ACHN (cell line): ENCODE measurements around the gene METTL23.
"Not testable (repeated sequence)": the region's sequence is repeated elsewhere in the genome, so short reads cannot be mapped to it uniquely, and the experiment has no call there.

Experiments used
- DNase-seq: peaks from one replicate; pipeline ENCODE4 v3.0.0-alpha.2; 2015
- in situ Hi-C: cut with HindIII; loops from 2 replicates; pipeline ENCODE4 v1.10.0; 2017; ENCODE audit warnings: low sequenced_read_pairs, low pct_ligation_motif_present, low pct_unique_long_range_greater_than_20kb

Gene METTL23

GRCh38 chr17:76727745-76728456 lies 1.3 kb downstream of the METTL23 start:
- in situ Hi-C loops = no loop called here

GRCh38 chr17:76731800-76732733 lies 5.4 kb downstream of the METTL23 start:
- in situ Hi-C loops, DNase-seq: not testable (repeated sequence)

More at GRCh38 chr17:76727745-76728456, 1.3 kb downstream of the METTL23 start:
- DNase-seq = peak; percentile 74

GRCh38 chr17:76732734-76733617 lies 6.3 kb downstream of the METTL23 start:
- no peak for DNase-seq
- in situ Hi-C loops = no loop called here

GRCh38 chr17:76733618-76733957 lies 6.9 kb downstream of the METTL23 start:
- DNase-seq = no peak
- in situ Hi-C loops = no loop called here

- in situ Hi-C loops = no loop called here
- DNase-seq = no peak
Observed at GRCh38 chr17:76734080-76734840, 7.6 kb downstream of the METTL23 start.

- in situ Hi-C loops = no loop called here
- peak; percentile 46 for DNase-seq
Observed at GRCh38 chr17:76735006-76735405, 8.4 kb downstream of the METTL23 start.

GRCh38 chr17:76735586-76736348 lies 9.1 kb downstream of the METTL23 start:
- in situ Hi-C loops = no loop called here
- no peak for DNase-seq

GRCh38 chr17:76736349-76737081 lies 9.9 kb downstream of the METTL23 start:
- peak; percentile 66 for DNase-seq
- in situ Hi-C loops = no loop called here

GRCh38 chr17:76737082-76737675 lies 10.5 kb downstream of the METTL23 start, which contains the start of gene SRSF2:
TSS of gene SRSF2 (minus strand) at chr17:76737331. CDS start at chr17:76737160, 171 bp downstream.
- in situ Hi-C loops = no loop called here
- peak; percentile 99 for DNase-seq

GRCh38 chr17:76737676-76738467 lies 11.2 kb downstream of the METTL23 start, which contains the start of gene MFSD11:
TSS of gene MFSD11 (plus strand) at chr17:76738119. CDS start at chr17:76738353, 234 bp downstream.
- in situ Hi-C loops = no loop called here
- peak; percentile 93 for DNase-seq

- DNase-seq = no peak
- in situ Hi-C loops = no loop called here
Observed at GRCh38 chr17:76738468-76738850, 11.8 kb downstream of the METTL23 start.

- DNase-seq, in situ Hi-C loops: not testable (repeated sequence)
Observed at GRCh38 chr17:76739568-76740115, 13.0 kb downstream of the METTL23 start.

- in situ Hi-C loops = no loop called here
- DNase-seq = no peak
Observed at GRCh38 chr17:76740329-76741118, 13.9 kb downstream of the METTL23 start.

GRCh38 chr17:76742958-76743357 lies 16.3 kb downstream of the METTL23 start:
- DNase-seq = no peak
- in situ Hi-C loops = no loop called here

- DNase-seq = no peak
- in situ Hi-C loops = no loop called here
Observed at GRCh38 chr17:76744747-76745146, 18.1 kb downstream of the METTL23 start.
